Adrenal gland (tissue), 5 donors: ENCODE results near the gene MAP4.

ENCODE experiments used
- CTCF ChIP-seq, 6 experiments: fragments of 450-650 bp in 4 of 6; fragments of 200-600 bp in 2 of 6; sonication (generic) in 1 of 6; IDR thresholded peaks; 1 replicate in 5 of 6; 2 replicates in 1 of 6; pipeline versions ENCODE4 v1.5.1 to v1.8.0; 2016 to 2021; ENCODE audit warnings: antibody characterized with exemption in 6 of 6, mild to moderate bottlenecking in 2 of 6, moderate library complexity in 1 of 6
- POLR2A ChIP-seq, 2 donors: fragments of 450-650 bp; IDR thresholded peaks; one replicate each; pipeline ENCODE4 v1.6.1; 2017; ENCODE audit warnings: antibody characterized with exemption in 2 of 2, mild to moderate bottlenecking in 2 of 2, moderate library complexity in 1 of 2
- donor health status: DM: no; HTN: no; CAD: no.

GRCh38 chr3:47854720-47855455 is 161.3 kb downstream of the MAP4 start:
- TF ChIP-seq POLR2A (IDR thresholded peaks at IDR 0.05) (no peak), CTCF (IDR thresholded peaks at IDR 0.05) (no peak)
